Right cardiac atrium (tissue), 5 donors: Measurements from ENCODE around the gene GUCA2A. TPM values are rescaled to one million over a fixed set of nuclear protein-coding genes. Genes with fewer than 3 reads are reported as not detected.

Source experiments
- ATAC-seq, 2 donors: fragments of 200-7000 bp; cut with Tn5 transposase; one replicate each; pipeline versions ENCODE4 v1.8.0 to v1.9.1; 2020; ENCODE audit warnings: moderate library complexity in 2 of 2, mild to moderate bottlenecking in 1 of 2
- DNase-seq, 3 donors: peaks; one replicate each; pipeline ENCODE4 v3.0.0-alpha.2; 2020
- H3K27ac ChIP-seq: one replicate; pipeline ENCODE4 v1.5.1; 2013; ENCODE audit warnings: mild to moderate bottlenecking, low read length, control low read depth, moderate library complexity
- H3K27me3 ChIP-seq: one replicate; pipeline ENCODE4 v1.6.1; 2013; ENCODE audit not compliant: control insufficient read depth, insufficient read depth
- H3K4me1 ChIP-seq: one replicate; pipeline ENCODE4 v1.6.1; 2013; ENCODE audit warnings: low read length; ENCODE audit not compliant: control insufficient read depth, insufficient read depth
- H3K4me3 ChIP-seq: one replicate; pipeline ENCODE4 v1.5.1; 2013; ENCODE audit warnings: low read length, control low read depth
- H3K9me3 ChIP-seq: one replicate; pipeline ENCODE4 v1.6.1; 2013; ENCODE audit warnings: low read length; ENCODE audit not compliant: control insufficient read depth
- WGBS: extraction: QIAGEN DNeasy Blood & Tissue Kit; methylation state at CpG from one replicate; pipeline ENCODE4 v1.1.7; 2013; 5-methylcytosine and 5-hydroxymethylcytosine counted together
- intact Hi-C, 4 donors: fragments of 100-400 bp; cut with DNase I; formaldehyde crosslinking; loops; one replicate each; pipeline versions ENCODE4 v1.11.0 to v1.14.0; 2022 to 2023
- polyA plus RNA-seq: library from polyadenylated mRNA; stranded (reverse); fragments of 200-250 nt; gene quantifications from one replicate; pipeline ENCODE4 v1.2.3, GENCODE V29; 2013
- total RNA-seq, 4 donors: library from RNA; stranded (reverse); fragmentation: NEBNext Ultra II Directional; extraction: Animal tissue kit (Norgen Biotek cat#: 25700); gene quantifications; one replicate each; pipeline ENCODE4 v1.2.1, GENCODE V29; 2021
- donor health status: healthy with polysubstance abuse.
- donor health status: DM: no; HTN: yes; CAD: no.
- donor health status: DM: no; HTN: no; CAD: no.
- donor health status: DM: no; HTN: yes; CAD: no; lungs with severe emphysema.
- donor health status: DM: yes; HTN: yes; CAD: no.

GUCA2A gene
- total and polyA plus RNA-seq, 5 donors = not detected

- ATAC-seq (no peak), DNase-seq (no peak)
- Histone ChIP-seq H3K27ac (no peak overlapping the region), H3K4me1 (peaks cover 16% of the 10 kb centered on the region), H3K4me3 (no peak overlapping the region), H3K27me3 (no peaks in the 10 kb centered on the region), H3K9me3 (no peaks in the 10 kb centered on the region)
- intact Hi-C loops = loop anchor here in 3 of 4 donors (10.0 kb wide), 2 partner anchors 158 to 602 kb away; partner anchors contain the start of gene FOXJ3 (in 2 of the 3)
- 76% methylated on average over 4 of the region's 4 CpGs for WGBS
Measured at GRCh38 chr1:42176902-42177519, 12.5 kb upstream of the GUCA2A start.

- no peak overlapping the region for H3K27ac ChIP-seq
- H3K4me1 ChIP-seq = peaks cover 22% of the 10 kb centered on the region
- H3K9me3 ChIP-seq = no peaks in the 10 kb centered on the region
- ATAC-seq = no peak
- intact Hi-C loops = loop anchor here in 3 of 4 donors (10.0 kb wide), 2 partner anchors 159 to 601 kb away; partner anchors contain the start of gene FOXJ3 (in 2 of the 3)
- DNase-seq = no peak
- 89% methylated on average over 7 of the region's 7 CpGs for WGBS
- H3K27me3 ChIP-seq = no peaks in the 10 kb centered on the region
- no peak overlapping the region for H3K4me3 ChIP-seq
Measured at GRCh38 chr1:42175314-42176054, 10.9 kb upstream of the GUCA2A start.

- intact Hi-C loops = loop anchor here in 3 of 4 donors (10.0 kb wide), 2 partner anchors 161 to 599 kb away; partner anchors contain the start of gene FOXJ3 (in 2 of the 3)
- no peaks in the 10 kb centered on the region for H3K27me3 ChIP-seq
- peaks cover 17% of the 10 kb centered on the region for H3K4me1 ChIP-seq
- H3K27ac ChIP-seq = peak overlapping the region; percentile 21
- DNase-seq = no peak
- no peak for ATAC-seq
- H3K4me3 ChIP-seq = no peak overlapping the region
- 62% methylated on average over 8 of the region's 8 CpGs for WGBS
- no peaks in the 10 kb centered on the region for H3K9me3 ChIP-seq
Measured at GRCh38 chr1:42173961-42174735, 9.6 kb upstream of the GUCA2A start.

- Histone ChIP-seq H3K27me3 (no peaks in the 10 kb centered on the region), H3K4me3 (no peak overlapping the region), H3K27ac (peak overlapping the region; percentile 90), H3K4me1 (peaks cover 17% of the 10 kb centered on the region), H3K9me3 (no peaks in the 10 kb centered on the region)
- ATAC-seq = peak; percentile 32 to 66
- intact Hi-C loops = loop anchor here in 3 of 4 donors (10.0 kb wide), 2 partner anchors 161 to 599 kb away; partner anchors contain the start of gene FOXJ3 (in 2 of the 3)
- peak; percentile 59 to 82 (median 77) for DNase-seq
- WGBS = 34% methylated on average over 9 of the region's 9 CpGs
Measured at GRCh38 chr1:42173155-42173933, 8.8 kb upstream of the GUCA2A start.

- 45% methylated on average over 15 of the region's 15 CpGs for WGBS
- Histone ChIP-seq H3K4me3 (no peak overlapping the region), H3K4me1 (peaks cover 17% of the 10 kb centered on the region), H3K27me3 (no peaks in the 10 kb centered on the region), H3K27ac (peak overlapping the region; percentile 90), H3K9me3 (no peaks in the 10 kb centered on the region)
- DNase-seq (peak in 2 of 3 donors; percentile 71 to 72), ATAC-seq (peak; percentile 45 to 58)
- intact Hi-C loops = loop anchor here in 3 of 4 donors (10.0 kb wide), 2 partner anchors 162 to 598 kb away; partner anchors contain the start of gene FOXJ3 (in 2 of the 3)
Measured at GRCh38 chr1:42172381-42173133, 8.0 kb upstream of the GUCA2A start.

- 69% methylated on average over 6 of the region's 6 CpGs for WGBS
- H3K27me3 ChIP-seq = no peaks in the 10 kb centered on the region
- DNase-seq (no peak), ATAC-seq (no peak)
- intact Hi-C loops = loop anchor here in 3 of 4 donors (10.0 kb wide), 2 partner anchors 163 to 597 kb away; partner anchors contain the start of gene FOXJ3 (in 2 of the 3)
- peak overlapping the region; percentile 90 for H3K27ac ChIP-seq
- H3K4me1 ChIP-seq = peaks cover 17% of the 10 kb centered on the region
- no peaks in the 10 kb centered on the region for H3K9me3 ChIP-seq
- no peak overlapping the region for H3K4me3 ChIP-seq
Measured at GRCh38 chr1:42171679-42172266, 7.2 kb upstream of the GUCA2A start.

GRCh38 chr1:42170779-42171621 lies 6.5 kb upstream of the GUCA2A start:
- Histone ChIP-seq H3K27me3 (no peaks in the 10 kb centered on the region), H3K4me1 (peaks cover 19% of the 10 kb centered on the region), H3K4me3 (no peak overlapping the region), H3K27ac (no peak overlapping the region), H3K9me3 (no peaks in the 10 kb centered on the region)
- DNase-seq (no peak), ATAC-seq (no peak)
- 73% methylated on average over 17 of the region's 17 CpGs for WGBS
- intact Hi-C loops = loop anchor here in 3 of 4 donors (10.0 kb wide), 2 partner anchors 164 to 596 kb away; partner anchors contain the start of gene FOXJ3 (in 2 of the 3)

- peaks cover 26% of the 10 kb centered on the region for H3K4me1 ChIP-seq
- no peaks in the 10 kb centered on the region for H3K27me3 ChIP-seq
- DNase-seq (no peak), ATAC-seq (no peak)
- H3K27ac ChIP-seq = no peak overlapping the region
- 97% methylated on average over 3 of the region's 3 CpGs for WGBS
- intact Hi-C loops = no loop called here
- H3K9me3 ChIP-seq = no peaks in the 10 kb centered on the region
- H3K4me3 ChIP-seq = no peak overlapping the region
Measured at GRCh38 chr1:42168763-42169162, 4.2 kb upstream of the GUCA2A start.

GRCh38 chr1:42168391-42168670 lies 3.8 kb upstream of the GUCA2A start:
- Histone ChIP-seq H3K4me1 (peaks cover 26% of the 10 kb centered on the region), H3K9me3 (no peaks in the 10 kb centered on the region), H3K27me3 (no peaks in the 10 kb centered on the region), H3K27ac (no peak overlapping the region), H3K4me3 (no peak overlapping the region)
- ATAC-seq (no peak), DNase-seq (no peak)
- intact Hi-C loops = no loop called here
- 53% methylated on average over 1 of the region's 1 CpG for WGBS
